NCI-H146 treated with DMSO at 0.1 percent for 48 hours (cell line): ENCODE data around the gene SGCD.

Experiments
- DNase-seq: peaks from one replicate; lab custom pipeline; 2025; ENCODE audit not compliant: unreplicated experiment; lab: John Stamatoyannopoulos, UW

Gene SGCD

GRCh38 chr5:156755421-156756087 is 428.6 kb downstream of the SGCD start:
- DNase-seq, result no peak

GRCh38 chr5:156758011-156758791 is 431.2 kb downstream of the SGCD start:
- no peak for DNase-seq

- no peak for DNase-seq
Measured at GRCh38 chr5:156759156-156759555, 432.2 kb downstream of the SGCD start.

- no peak for DNase-seq
Measured at GRCh38 chr5:156762771-156763170, 435.8 kb downstream of the SGCD start.

GRCh38 chr5:156764176-156764971 is 437.4 kb downstream of the SGCD start:
- no peak for DNase-seq

- DNase-seq, result no peak
Measured at GRCh38 chr5:156774273-156774672, 447.3 kb downstream of the SGCD start.

- DNase-seq, result no peak
Measured at GRCh38 chr5:156778139-156778706, 451.3 kb downstream of the SGCD start.

GRCh38 chr5:156778752-156779151 is 451.8 kb downstream of the SGCD start:
- no peak for DNase-seq

GRCh38 chr5:156779436-156779835 is 452.5 kb downstream of the SGCD start:
- DNase-seq, result no peak

- no peak for DNase-seq
Measured at GRCh38 chr5:156783092-156783491, 456.1 kb downstream of the SGCD start.

- no peak for DNase-seq
Measured at GRCh38 chr5:156794687-156795086, 467.7 kb downstream of the SGCD start.

GRCh38 chr5:156798201-156798600 is 471.2 kb downstream of the SGCD start:
- DNase-seq, result no peak

GRCh38 chr5:156799171-156799570 is 472.2 kb downstream of the SGCD start:
- no peak for DNase-seq

- DNase-seq, result no peak
Measured at GRCh38 chr5:156800929-156801328, 474.0 kb downstream of the SGCD start.

GRCh38 chr5:156802501-156802900 is 475.5 kb downstream of the SGCD start:
- DNase-seq, result no peak

- no peak for DNase-seq
Measured at GRCh38 chr5:156803404-156803803, 476.4 kb downstream of the SGCD start.

- no peak for DNase-seq
Measured at GRCh38 chr5:156812959-156813358, 486.0 kb downstream of the SGCD start.

GRCh38 chr5:156815988-156816599 is 489.1 kb downstream of the SGCD start:
- no peak for DNase-seq
